SK-N-SH (cell line): Measurements from ENCODE around the gene SLC25A47. TPM values are rescaled to one million over a fixed set of nuclear protein-coding genes. Genes with fewer than 3 reads are reported as not detected.

Experiments used
- CTCF ChIA-PET: fragments of 300-600, 350-600 bp; formaldehyde crosslinking; extraction: SDS; loops from one replicate; lab custom pipeline; 2021; lab: Yijun Ruan, JAX
- POLR2A ChIA-PET: fragments of 350-600 bp; sonication (Branson Sonifier 250); formaldehyde crosslinking; extraction: SDS; loops from one replicate; lab custom pipeline; 2020; ENCODE audit warnings: antibody characterized with exemption, inconsistent platforms; lab: Yijun Ruan, JAX
- DNase-seq: peaks from one replicate; pipeline ENCODE4 v3.0.0; 2012
- H2AFZ ChIP-seq: fragments of 200-600 bp; sonication (generic); 2 replicates; pipeline ENCODE4 v1.8.1; 2016; ENCODE audit warnings: antibody characterized with exemption, mild to moderate bottlenecking, low read depth
- H3F3A ChIP-seq: fragments of 200-600 bp; sonication (generic); replicated peaks from 2 replicates; pipeline ENCODE3; 2016; ENCODE audit warnings: antibody characterized with exemption, mild to moderate bottlenecking; ENCODE audit not compliant: insufficient read depth
- H3K27ac ChIP-seq, 2 experiments: fragments of 200-500 bp in 1 of 2; fragments of 200-600 bp in 1 of 2; sonication (Bioruptor generic) in 1 of 2; sonication (generic), shearing (Covaris generic) in 1 of 2; 2 replicates each; pipeline versions ENCODE4 v1.5.1 to v1.6.1; 2014 to 2016; ENCODE audit warnings: low read depth in 2 of 2, inconsistent platforms in 1 of 2, low read length in 1 of 2, mild to moderate bottlenecking in 1 of 2, mixed read lengths in 1 of 2
- H3K27me3 ChIP-seq: fragments of 200-600 bp; sonication (generic), shearing (Covaris generic); 2 replicates; pipeline ENCODE4 v1.6.1; 2016; ENCODE audit warnings: mixed run types; ENCODE audit not compliant: insufficient read depth
- H3K36me3 ChIP-seq, 2 experiments: fragments of 200-500 bp in 1 of 2; fragments of 200-600 bp in 1 of 2; sonication (Bioruptor generic) in 1 of 2; sonication (generic) in 1 of 2; replicated peaks in 1 of 2; 2 replicates each; pipeline versions ENCODE3 to v1.5.1; 2014 to 2016; ENCODE audit warnings: low read length in 1 of 2, mild to moderate bottlenecking in 1 of 2; ENCODE audit not compliant: insufficient read depth in 2 of 2, control insufficient read depth in 1 of 2
- H3K4me1 ChIP-seq, 2 experiments: fragments of 200-500 bp in 1 of 2; fragments of 200-600 bp in 1 of 2; sonication (Bioruptor generic) in 1 of 2; sonication (generic), shearing (Covaris generic) in 1 of 2; 2 replicates each; pipeline versions ENCODE4 v1.5.1 to v1.6.1; 2014 to 2016; ENCODE audit warnings: low read depth in 1 of 2, low read length in 1 of 2, mixed run types in 1 of 2; ENCODE audit not compliant: insufficient read depth in 2 of 2, control insufficient read depth in 1 of 2
- H3K4me2 ChIP-seq: fragments of 200-600 bp; sonication (generic), shearing (Covaris generic); 2 replicates; pipeline ENCODE4 v1.6.1; 2017; ENCODE audit warnings: mixed run types
- H3K4me3 ChIP-seq, 2 experiments: fragments of 200-500 bp in 1 of 2; fragments of 200-600 bp in 1 of 2; sonication (Bioruptor generic) in 1 of 2; sonication (generic), shearing (Covaris generic) in 1 of 2; 2 replicates each; pipeline versions ENCODE4 v1.5.1 to v1.8.1; 2014 to 2016; ENCODE audit warnings: low read depth in 2 of 2, inconsistent platforms in 1 of 2, low read length in 1 of 2, mild to moderate bottlenecking in 1 of 2, mixed read lengths in 1 of 2, moderate library complexity in 1 of 2
- H3K79me2 ChIP-seq: fragments of 200-600 bp; sonication (generic); 2 replicates; pipeline ENCODE4 v1.8.1; 2017; ENCODE audit warnings: mild to moderate bottlenecking; ENCODE audit not compliant: insufficient read depth
- H3K9ac ChIP-seq: fragments of 200-600 bp; sonication (generic); 2 replicates; pipeline ENCODE4 v1.6.1; 2017; ENCODE audit warnings: mixed run types
- H3K9me2 ChIP-seq: fragments of 200-600 bp; sonication (generic); 2 replicates; pipeline ENCODE4 v1.6.1; 2017; ENCODE audit warnings: mixed run types
- H3K9me3 ChIP-seq: fragments of 200-600 bp; sonication (generic); 2 replicates; pipeline ENCODE4 v1.6.1; 2017; ENCODE audit warnings: mixed run types, mild to moderate bottlenecking, moderate library complexity
- H4K20me1 ChIP-seq: fragments of 200-600 bp; sonication (generic); 2 replicates; pipeline ENCODE4 v1.6.1; 2017; ENCODE audit warnings: mild to moderate bottlenecking, mixed run types; ENCODE audit not compliant: insufficient read depth
- GABPA ChIP-seq: IDR thresholded peaks from 2 replicates; pipeline ENCODE4 v1.4.0; 2012; ENCODE audit warnings: low read depth, mild to moderate bottlenecking
- MXI1 ChIP-seq: IDR thresholded peaks from 2 replicates; pipeline ENCODE4 v1.6.1; 2012; ENCODE audit warnings: mild to moderate bottlenecking, low read depth, low read length, improper control_type of control experiment
- TAF1 ChIP-seq: IDR thresholded peaks from 2 replicates; pipeline ENCODE4 v1.6.1; 2012; ENCODE audit warnings: low read depth, mild to moderate bottlenecking, low read length, moderate library complexity, borderline replicate concordance
- TEAD4 ChIP-seq: IDR thresholded peaks from 2 replicates; pipeline ENCODE4 v1.4.0; 2012; ENCODE audit warnings: mild to moderate bottlenecking, borderline replicate concordance; ENCODE audit not compliant: insufficient read depth
- WGBS: methylation state at CpG from one replicate; pipeline ENCODE4 v1.1.6; 2017; ENCODE audit warnings: low lambda C conversion rate; 5-methylcytosine and 5-hydroxymethylcytosine counted together
- polyA plus RNA-seq, 3 experiments: library from polyadenylated mRNA; depleted of rRNA; stranded (reverse); fragments of >200 nt; gene quantifications; 2 replicates each; pipeline ENCODE4 v1.2.3, GENCODE V29; 2012
- small RNA-seq, 7 experiments: library from RNA; depleted of rRNA; stranded (forward); fragments of <200 nt; gene quantifications; one replicate each; pipeline ENCODE3, GENCODE V24; 2012
- TF ChIP-seq, protein P1 (sequence below): IDR thresholded peaks from 2 replicates; pipeline ENCODE4 v1.6.1; 2012; ENCODE audit warnings: mild to moderate bottlenecking, low read depth, low read length, moderate library complexity
- TF ChIP-seq, protein P2 (sequence below): IDR thresholded peaks from 2 replicates; pipeline ENCODE4 v1.4.0; 2012; ENCODE audit warnings: low read depth, borderline replicate concordance
- TF ChIP-seq, protein P3 (sequence below): IDR thresholded peaks from 2 replicates; pipeline ENCODE4 v1.4.0; 2012; ENCODE audit warnings: low read depth
- TF ChIP-seq, protein P4 (sequence below): fragments of 200-600 bp; sonication (generic); IDR thresholded peaks from 2 replicates; pipeline ENCODE4 v1.6.1; 2017; ENCODE audit warnings: antibody characterized with exemption, mild to moderate bottlenecking, moderate library complexity
- TF ChIP-seq, protein P5 (sequence below): fragments of 150-350 bp; IDR thresholded peaks from 2 replicates; pipeline ENCODE4 v1.6.1; 2016; ENCODE audit warnings: mild to moderate bottlenecking, low read depth, low read length

The SLC25A47 gene
- polyA plus RNA-seq, 1 of the 3 experiments (the other 2 are of a cell fraction), result not detected

DNA sequence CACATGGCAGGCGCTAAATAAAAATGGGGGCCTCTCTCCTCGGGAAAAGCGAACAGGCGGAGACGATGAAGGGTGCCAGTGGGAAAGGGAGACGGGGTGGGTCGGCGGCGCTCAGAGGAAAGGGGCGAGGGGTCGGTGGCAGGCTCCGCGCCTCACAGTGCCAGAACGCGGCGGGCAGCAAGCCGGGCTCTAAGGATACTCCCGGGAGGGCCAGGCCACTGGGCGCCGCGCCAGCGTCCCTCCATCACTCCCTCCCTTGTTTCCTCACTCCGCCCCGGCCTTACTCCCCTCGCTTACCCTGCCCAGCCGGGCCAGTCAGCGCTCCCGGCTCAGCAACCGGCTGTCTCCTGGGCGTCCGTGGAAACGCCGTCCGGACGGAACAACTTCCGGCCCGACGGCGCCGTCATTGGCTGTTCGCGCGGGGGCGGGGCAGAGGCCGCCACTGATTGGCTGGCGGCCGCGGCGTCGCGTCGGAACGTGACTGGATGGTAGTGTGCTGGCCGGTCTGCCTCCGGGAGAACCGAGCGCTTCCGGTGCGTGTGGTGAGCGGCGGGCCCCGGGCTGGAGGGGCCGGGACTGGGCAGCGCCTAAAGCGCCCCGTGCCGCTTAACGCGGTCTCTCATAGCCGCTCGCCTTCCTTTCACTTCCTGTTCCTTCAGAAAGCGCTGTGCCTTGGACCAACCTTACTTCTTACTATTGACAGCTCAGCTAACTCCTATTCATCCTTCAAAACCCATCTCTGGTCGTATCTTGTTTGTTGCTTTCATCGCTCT lies 53.0 kb downstream of the SLC25A47 start, which contains the start of gene WDR25 (continued):
- TF ChIP-seq, protein P1, sequence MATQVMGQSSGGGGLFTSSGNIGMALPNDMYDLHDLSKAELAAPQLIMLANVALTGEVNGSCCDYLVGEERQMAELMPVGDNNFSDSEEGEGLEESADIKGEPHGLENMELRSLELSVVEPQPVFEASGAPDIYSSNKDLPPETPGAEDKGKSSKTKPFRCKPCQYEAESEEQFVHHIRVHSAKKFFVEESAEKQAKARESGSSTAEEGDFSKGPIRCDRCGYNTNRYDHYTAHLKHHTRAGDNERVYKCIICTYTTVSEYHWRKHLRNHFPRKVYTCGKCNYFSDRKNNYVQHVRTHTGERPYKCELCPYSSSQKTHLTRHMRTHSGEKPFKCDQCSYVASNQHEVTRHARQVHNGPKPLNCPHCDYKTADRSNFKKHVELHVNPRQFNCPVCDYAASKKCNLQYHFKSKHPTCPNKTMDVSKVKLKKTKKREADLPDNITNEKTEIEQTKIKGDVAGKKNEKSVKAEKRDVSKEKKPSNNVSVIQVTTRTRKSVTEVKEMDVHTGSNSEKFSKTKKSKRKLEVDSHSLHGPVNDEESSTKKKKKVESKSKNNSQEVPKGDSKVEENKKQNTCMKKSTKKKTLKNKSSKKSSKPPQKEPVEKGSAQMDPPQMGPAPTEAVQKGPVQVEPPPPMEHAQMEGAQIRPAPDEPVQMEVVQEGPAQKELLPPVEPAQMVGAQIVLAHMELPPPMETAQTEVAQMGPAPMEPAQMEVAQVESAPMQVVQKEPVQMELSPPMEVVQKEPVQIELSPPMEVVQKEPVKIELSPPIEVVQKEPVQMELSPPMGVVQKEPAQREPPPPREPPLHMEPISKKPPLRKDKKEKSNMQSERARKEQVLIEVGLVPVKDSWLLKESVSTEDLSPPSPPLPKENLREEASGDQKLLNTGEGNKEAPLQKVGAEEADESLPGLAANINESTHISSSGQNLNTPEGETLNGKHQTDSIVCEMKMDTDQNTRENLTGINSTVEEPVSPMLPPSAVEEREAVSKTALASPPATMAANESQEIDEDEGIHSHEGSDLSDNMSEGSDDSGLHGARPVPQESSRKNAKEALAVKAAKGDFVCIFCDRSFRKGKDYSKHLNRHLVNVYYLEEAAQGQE, result no peak
- TF ChIP-seq GABPA, result peak; percentile 96
- TF ChIP-seq TEAD4, result 0 out of 2 replicates have a peak, but pooled peaks have one; percentile 48
- peak; percentile 72; the same call in 1 of the 2 replicates for TF ChIP-seq TAF1
- TF ChIP-seq, protein P2, sequence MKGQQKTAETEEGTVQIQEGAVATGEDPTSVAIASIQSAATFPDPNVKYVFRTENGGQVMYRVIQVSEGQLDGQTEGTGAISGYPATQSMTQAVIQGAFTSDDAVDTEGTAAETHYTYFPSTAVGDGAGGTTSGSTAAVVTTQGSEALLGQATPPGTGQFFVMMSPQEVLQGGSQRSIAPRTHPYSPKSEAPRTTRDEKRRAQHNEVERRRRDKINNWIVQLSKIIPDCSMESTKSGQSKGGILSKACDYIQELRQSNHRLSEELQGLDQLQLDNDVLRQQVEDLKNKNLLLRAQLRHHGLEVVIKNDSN, result 0 out of 2 replicates have a peak, but pooled peaks have one; percentile 12
- TF ChIP-seq, protein P3, sequence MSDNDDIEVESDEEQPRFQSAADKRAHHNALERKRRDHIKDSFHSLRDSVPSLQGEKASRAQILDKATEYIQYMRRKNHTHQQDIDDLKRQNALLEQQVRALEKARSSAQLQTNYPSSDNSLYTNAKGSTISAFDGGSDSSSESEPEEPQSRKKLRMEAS, result peak; percentile 45; the same call in 1 of the 2 replicates
- peak; percentile 73 for TF ChIP-seq MXI1

DNA sequence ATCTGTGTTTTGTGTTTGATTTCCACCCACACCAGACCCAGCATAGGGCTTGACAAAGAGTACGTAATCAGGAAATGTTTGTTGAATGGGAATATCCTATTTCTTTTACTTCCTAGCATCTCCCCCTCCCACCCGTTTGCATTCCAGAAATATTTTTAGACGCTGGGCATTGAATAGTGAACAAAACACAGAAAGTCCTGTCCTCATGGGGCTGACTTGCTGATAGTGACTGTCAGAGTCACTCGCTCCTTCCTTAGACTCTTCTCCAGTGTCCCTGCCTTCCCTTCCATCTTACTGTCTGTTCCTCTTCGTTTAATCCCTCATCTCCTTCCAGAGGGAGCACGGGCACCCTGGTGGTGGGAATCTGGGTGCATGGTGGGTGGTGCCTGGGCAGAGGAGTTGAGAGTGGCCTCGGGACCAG lies 53.6 kb downstream of the SLC25A47 start:
- DNase-seq, result no peak
- H3F3A ChIP-seq, result peaks cover 8% of the 10 kb centered on the region
- TF ChIP-seq, protein P4, sequence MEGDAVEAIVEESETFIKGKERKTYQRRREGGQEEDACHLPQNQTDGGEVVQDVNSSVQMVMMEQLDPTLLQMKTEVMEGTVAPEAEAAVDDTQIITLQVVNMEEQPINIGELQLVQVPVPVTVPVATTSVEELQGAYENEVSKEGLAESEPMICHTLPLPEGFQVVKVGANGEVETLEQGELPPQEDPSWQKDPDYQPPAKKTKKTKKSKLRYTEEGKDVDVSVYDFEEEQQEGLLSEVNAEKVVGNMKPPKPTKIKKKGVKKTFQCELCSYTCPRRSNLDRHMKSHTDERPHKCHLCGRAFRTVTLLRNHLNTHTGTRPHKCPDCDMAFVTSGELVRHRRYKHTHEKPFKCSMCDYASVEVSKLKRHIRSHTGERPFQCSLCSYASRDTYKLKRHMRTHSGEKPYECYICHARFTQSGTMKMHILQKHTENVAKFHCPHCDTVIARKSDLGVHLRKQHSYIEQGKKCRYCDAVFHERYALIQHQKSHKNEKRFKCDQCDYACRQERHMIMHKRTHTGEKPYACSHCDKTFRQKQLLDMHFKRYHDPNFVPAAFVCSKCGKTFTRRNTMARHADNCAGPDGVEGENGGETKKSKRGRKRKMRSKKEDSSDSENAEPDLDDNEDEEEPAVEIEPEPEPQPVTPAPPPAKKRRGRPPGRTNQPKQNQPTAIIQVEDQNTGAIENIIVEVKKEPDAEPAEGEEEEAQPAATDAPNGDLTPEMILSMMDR, result peak; percentile 38
- TF ChIP-seq, protein P5, sequence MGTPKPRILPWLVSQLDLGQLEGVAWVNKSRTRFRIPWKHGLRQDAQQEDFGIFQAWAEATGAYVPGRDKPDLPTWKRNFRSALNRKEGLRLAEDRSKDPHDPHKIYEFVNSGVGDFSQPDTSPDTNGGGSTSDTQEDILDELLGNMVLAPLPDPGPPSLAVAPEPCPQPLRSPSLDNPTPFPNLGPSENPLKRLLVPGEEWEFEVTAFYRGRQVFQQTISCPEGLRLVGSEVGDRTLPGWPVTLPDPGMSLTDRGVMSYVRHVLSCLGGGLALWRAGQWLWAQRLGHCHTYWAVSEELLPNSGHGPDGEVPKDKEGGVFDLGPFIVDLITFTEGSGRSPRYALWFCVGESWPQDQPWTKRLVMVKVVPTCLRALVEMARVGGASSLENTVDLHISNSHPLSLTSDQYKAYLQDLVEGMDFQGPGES, result no peak
- no peak for TF ChIP-seq TAF1
- H3K4me1 ChIP-seq, result peaks cover 0 to 20% of the 10 kb centered on the region in 2 experiments; a peak in 1 of 4 replicates
- H3K4me3 ChIP-seq, result peak overlapping the region; percentile 70 to 93
- H3K9ac ChIP-seq, result peak overlapping the region; percentile 94
- H3K9me3 ChIP-seq, result no peaks in the 10 kb centered on the region
- WGBS, result 8% methylated on average over 7 of the region's 7 CpGs
- H3K27me3 ChIP-seq, result no peaks in the 10 kb centered on the region
- H2AFZ ChIP-seq, result peak overlapping the region; percentile 99
- peaks cover 0 to 4% of the 10 kb centered on the region in 2 experiments for H3K36me3 ChIP-seq
- H3K4me2 ChIP-seq, result peak overlapping the region; percentile 83
- no peaks in the 10 kb centered on the region for H3K9me2 ChIP-seq
- H3K79me2 ChIP-seq, result peaks cover 40% of the 10 kb centered on the region
- H3K27ac ChIP-seq, result peak overlapping the region; percentile 66 to 98
- H4K20me1 ChIP-seq, result no peaks in the 10 kb centered on the region
- POLR2A ChIA-PET, result no interaction called here
- CTCF ChIA-PET, result interaction anchor here (0.9 to 4.6 kb wide), 8 partner anchors 8 to 858 kb away, joined by 3 to 29 read pairs (median 6); no protein-coding TSS in a partner anchor

Small RNA genes lying within 50 kb of the gene (small RNA-seq; reads per million reads assigned to genes)
- gene AL157871.3 (0 to 0.13 (median 0) reads per million in 7 experiments), gene MIR345 (0.23 to 52.0 (median 33.1) reads per million in 7 experiments), gene RN7SL523P (0 reads per million in 7 experiments)

Other genes starting within 250 kb of the SLC25A47 start
- gene DEGS2, start 163.7 kb upstream of the SLC25A47 start, polyA plus RNA-seq (2012; rRNA removed), result 0.02 TPM in 2 replicates
- gene YY1, start 84.2 kb upstream of the SLC25A47 start, polyA plus RNA-seq (2012; rRNA removed), result 18.1 and 18.6 TPM in 2 replicates
- 66.9 and 84.6 TPM in 2 replicates for gene SLC25A29, start 16.9 kb upstream of the SLC25A47 start, polyA plus RNA-seq (2012; rRNA removed)
- gene WDR25, start 53.1 kb downstream of the SLC25A47 start, polyA plus RNA-seq (2012; rRNA removed), result 26.8 and 33.3 TPM in 2 replicates